Activated CD8-positive, alpha-beta T cell treated with anti-CD3 and anti-CD28 coated beads for 36 hours (primary cell): ENCODE measurements around the gene RNF152. TPM values are rescaled to one million over a fixed set of nuclear protein-coding genes. Genes with fewer than 3 reads are reported as not detected.

ENCODE experiments used
- ATAC-seq: fragments of 200-7000 bp; cut with Tn5 transposase; one replicate; pipeline ENCODE4 v1.10.0; 2021; ENCODE audit warnings: mild to moderate bottlenecking, moderate library complexity
- CTCF ChIA-PET: fragments of 350-600 bp; sonication (Branson Sonifier 250); formaldehyde crosslinking; loops from one replicate; lab custom pipeline; 2021; ENCODE audit warnings: antibody characterized with exemption; lab: Charles Lee
- POLR2A ChIA-PET: fragments of 350-600 bp; sonication (Branson Sonifier 250); formaldehyde crosslinking; loops from one replicate; lab custom pipeline; 2021; ENCODE audit warnings: antibody characterized with exemption; lab: Charles Lee
- DNase-seq: peaks from one replicate; pipeline ENCODE4 v3.0.0-alpha.2; 2020
- H3K27ac Mint-ChIP-seq: one replicate; pipeline ENCODE4 v1.8.0; 2021; ENCODE audit warnings: mild to moderate bottlenecking, mixed read lengths
- H3K27me3 Mint-ChIP-seq: one replicate; pipeline ENCODE4 v1.8.0; 2021; ENCODE audit warnings: mixed read lengths
- H3K36me3 Mint-ChIP-seq: one replicate; pipeline ENCODE4 v1.8.0; 2021; ENCODE audit warnings: low read depth, mixed read lengths
- H3K4me1 Mint-ChIP-seq: one replicate; pipeline ENCODE4 v1.8.0; 2021; ENCODE audit warnings: low read depth, mixed read lengths
- H3K4me3 Mint-ChIP-seq: one replicate; pipeline ENCODE4 v1.8.0; 2021; ENCODE audit warnings: mild to moderate bottlenecking, moderate library complexity, mixed read lengths
- H3K9me3 Mint-ChIP-seq: one replicate; pipeline ENCODE4 v1.8.0; 2021; ENCODE audit warnings: mixed read lengths
- intact Hi-C: fragments of 100-400 bp; cut with micrococcal nuclease; formaldehyde crosslinking; loops from one replicate; pipeline ENCODE4 v1.10.0; 2022
- total RNA-seq, 2 experiments: library from RNA; stranded (reverse); gene quantifications; one replicate each; pipeline ENCODE4 v1.2.3, GENCODE V29; 2021
- TF ChIP-seq, protein P1 (sequence below): fragments of 200-600 bp; IDR thresholded peaks from one replicate; pipeline ENCODE4 v1.8.0; 2022; ENCODE audit warnings: antibody characterized with exemption, mild to moderate bottlenecking

The RNF152 gene
- total RNA-seq, 2 experiments from 2014 or later: 0.16 to 0.18 TPM

DNA sequence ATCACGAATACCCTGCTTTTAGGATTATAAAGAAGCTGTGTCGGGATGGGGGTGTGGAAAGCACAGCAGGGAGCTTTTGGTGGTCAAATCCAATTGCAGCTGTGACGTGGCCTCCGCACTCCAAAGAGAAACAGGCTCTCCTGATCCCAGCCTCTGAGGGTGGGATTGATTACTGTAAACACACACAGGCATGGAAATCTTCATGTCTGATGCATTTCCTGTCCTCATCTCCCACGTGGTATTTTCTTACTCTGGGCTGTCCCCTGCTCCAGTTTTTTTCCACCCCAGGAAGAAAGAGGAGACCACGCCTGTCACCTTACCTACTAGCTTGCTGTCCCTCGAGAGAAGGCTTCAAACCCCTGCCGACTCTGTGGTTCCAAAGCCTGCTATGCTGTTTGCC, 22.7 kb downstream of the RNF152 start:
- intact Hi-C loops: no loop called here
- CTCF ChIA-PET: interaction anchor here (0.6 kb wide), 1 partner anchor 9 kb away, joined by 3 read pairs; no protein-coding TSS in a partner anchor
- no peak for DNase-seq

DNA sequence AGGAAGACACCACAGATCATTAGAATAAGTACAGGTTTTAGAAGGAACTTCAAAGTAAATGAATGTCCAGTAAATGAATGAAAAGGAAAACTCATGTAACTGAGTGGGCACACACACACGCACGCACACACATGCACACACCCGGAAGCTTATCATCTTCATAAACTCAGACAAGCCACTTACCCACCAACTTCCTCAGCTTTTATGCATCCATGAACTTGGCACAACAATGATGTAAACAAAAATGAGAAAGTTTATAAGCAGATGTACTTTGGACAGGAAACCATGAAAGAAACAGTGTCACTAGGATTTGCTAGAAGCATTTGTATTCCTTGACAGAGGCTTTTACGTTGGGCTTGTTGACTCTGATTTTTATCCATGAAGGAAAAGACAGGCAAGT, 23.2 kb downstream of the RNF152 start:
- POLR2A ChIA-PET: no interaction called here
- intact Hi-C loops: no loop called here
- H3K4me3 Mint-ChIP-seq: no peak overlapping the region
- peaks cover 3% of the 10 kb centered on the region for H3K27me3 Mint-ChIP-seq
- H3K4me1 Mint-ChIP-seq: no peaks in the 10 kb centered on the region
- ATAC-seq (no peak), DNase-seq (no peak)
- CTCF ChIA-PET: interaction anchor here (0.6 kb wide), 1 partner anchor 9 kb away, joined by 3 read pairs; no protein-coding TSS in a partner anchor
- H3K36me3 Mint-ChIP-seq: no peaks in the 10 kb centered on the region
- H3K27ac Mint-ChIP-seq: no peak overlapping the region
- TF ChIP-seq, protein P1, sequence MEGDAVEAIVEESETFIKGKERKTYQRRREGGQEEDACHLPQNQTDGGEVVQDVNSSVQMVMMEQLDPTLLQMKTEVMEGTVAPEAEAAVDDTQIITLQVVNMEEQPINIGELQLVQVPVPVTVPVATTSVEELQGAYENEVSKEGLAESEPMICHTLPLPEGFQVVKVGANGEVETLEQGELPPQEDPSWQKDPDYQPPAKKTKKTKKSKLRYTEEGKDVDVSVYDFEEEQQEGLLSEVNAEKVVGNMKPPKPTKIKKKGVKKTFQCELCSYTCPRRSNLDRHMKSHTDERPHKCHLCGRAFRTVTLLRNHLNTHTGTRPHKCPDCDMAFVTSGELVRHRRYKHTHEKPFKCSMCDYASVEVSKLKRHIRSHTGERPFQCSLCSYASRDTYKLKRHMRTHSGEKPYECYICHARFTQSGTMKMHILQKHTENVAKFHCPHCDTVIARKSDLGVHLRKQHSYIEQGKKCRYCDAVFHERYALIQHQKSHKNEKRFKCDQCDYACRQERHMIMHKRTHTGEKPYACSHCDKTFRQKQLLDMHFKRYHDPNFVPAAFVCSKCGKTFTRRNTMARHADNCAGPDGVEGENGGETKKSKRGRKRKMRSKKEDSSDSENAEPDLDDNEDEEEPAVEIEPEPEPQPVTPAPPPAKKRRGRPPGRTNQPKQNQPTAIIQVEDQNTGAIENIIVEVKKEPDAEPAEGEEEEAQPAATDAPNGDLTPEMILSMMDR: no peak
- no peaks in the 10 kb centered on the region for H3K9me3 Mint-ChIP-seq

More for the DNA sequence above, 22.7 kb downstream of the RNF152 start:
- Mint-ChIP-seq H3K9me3 (no peaks in the 10 kb centered on the region), H3K4me3 (no peak overlapping the region), H3K4me1 (no peaks in the 10 kb centered on the region), H3K27ac (no peak overlapping the region), H3K36me3 (no peaks in the 10 kb centered on the region), H3K27me3 (peaks cover 3% of the 10 kb centered on the region)
- ATAC-seq: no peak
- TF ChIP-seq, protein P1: no peak
- POLR2A ChIA-PET: no interaction called here

DNA sequence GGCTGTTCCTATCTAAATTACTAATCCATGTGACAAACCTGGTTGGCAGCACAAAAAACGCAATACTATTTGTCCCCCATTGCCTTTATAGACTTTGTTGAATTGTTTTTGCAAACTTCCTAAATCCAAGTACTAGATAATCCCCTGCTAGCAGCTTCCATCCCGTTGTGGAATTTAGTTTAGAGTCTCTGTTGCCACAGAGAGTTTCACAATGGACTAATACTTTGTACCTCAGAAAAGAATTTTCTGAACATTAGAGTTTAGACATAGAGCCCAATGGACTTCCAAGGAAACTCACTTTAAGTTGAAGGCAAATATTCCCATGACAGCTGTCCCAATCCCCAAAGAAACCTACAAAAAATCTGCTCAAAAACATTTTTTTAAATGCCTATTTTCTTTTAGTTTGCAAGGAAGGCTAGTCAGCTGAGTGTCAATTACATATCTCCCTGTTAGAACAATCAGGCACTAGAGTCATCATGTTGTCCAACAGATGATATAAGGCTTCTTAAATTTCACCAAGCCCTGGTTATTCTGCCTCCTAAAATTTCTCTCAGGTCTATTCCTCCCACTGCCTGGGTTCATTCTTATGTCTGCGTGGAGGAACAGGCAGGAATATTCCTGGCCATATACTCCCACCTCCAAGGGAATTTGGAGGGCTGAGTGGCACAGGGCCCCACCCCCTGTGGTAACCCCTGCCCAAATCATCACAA, 27.2 kb downstream of the RNF152 start:
- Mint-ChIP-seq H3K27me3 (peaks cover 3% of the 10 kb centered on the region), H3K9me3 (no peaks in the 10 kb centered on the region), H3K27ac (no peak overlapping the region), H3K4me3 (no peak overlapping the region), H3K4me1 (no peaks in the 10 kb centered on the region), H3K36me3 (no peaks in the 10 kb centered on the region)
- intact Hi-C loops: no loop called here
- no peak for DNase-seq
- no peak for ATAC-seq
- ChIA-PET CTCF (interaction anchor here (0.8 kb wide), 1 partner anchor 266 kb away, joined by 4 read pairs; no protein-coding TSS in a partner anchor), POLR2A (no interaction called here)
- TF ChIP-seq, protein P1: no peak

DNA sequence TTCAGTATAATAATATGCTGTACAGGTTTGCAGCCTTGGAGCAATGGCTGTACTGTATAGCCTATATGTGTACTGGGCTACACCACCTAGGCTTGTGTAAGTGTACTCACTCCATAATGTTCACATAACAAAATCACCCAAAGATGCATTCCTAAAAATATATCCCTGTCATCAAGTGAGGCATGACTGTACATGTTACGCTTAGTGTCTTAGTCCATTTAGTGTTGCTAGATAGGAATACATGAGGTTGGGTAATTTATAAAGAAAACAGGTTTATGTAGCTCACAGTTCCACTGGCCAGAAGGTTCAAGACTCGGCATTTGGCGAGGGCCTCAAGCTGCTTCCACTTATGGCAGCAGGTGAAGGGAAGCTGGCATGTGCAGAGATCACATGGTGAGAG, 31.4 kb downstream of the RNF152 start:
- CTCF ChIA-PET: interaction anchor here (0.9 to 1.1 kb wide), 3 partner anchors 8 to 269 kb away, joined by 3 read pairs; no protein-coding TSS in a partner anchor
- no peaks in the 10 kb centered on the region for H3K27me3 Mint-ChIP-seq
- no peaks in the 10 kb centered on the region for H3K4me1 Mint-ChIP-seq
- no peak overlapping the region for H3K27ac Mint-ChIP-seq
- intact Hi-C loops: no loop called here
- POLR2A ChIA-PET: no interaction called here
- TF ChIP-seq, protein P1: no peak
- H3K9me3 Mint-ChIP-seq: no peaks in the 10 kb centered on the region
- ATAC-seq: no peak
- H3K36me3 Mint-ChIP-seq: no peaks in the 10 kb centered on the region
- no peak overlapping the region for H3K4me3 Mint-ChIP-seq
- no peak for DNase-seq

DNA sequence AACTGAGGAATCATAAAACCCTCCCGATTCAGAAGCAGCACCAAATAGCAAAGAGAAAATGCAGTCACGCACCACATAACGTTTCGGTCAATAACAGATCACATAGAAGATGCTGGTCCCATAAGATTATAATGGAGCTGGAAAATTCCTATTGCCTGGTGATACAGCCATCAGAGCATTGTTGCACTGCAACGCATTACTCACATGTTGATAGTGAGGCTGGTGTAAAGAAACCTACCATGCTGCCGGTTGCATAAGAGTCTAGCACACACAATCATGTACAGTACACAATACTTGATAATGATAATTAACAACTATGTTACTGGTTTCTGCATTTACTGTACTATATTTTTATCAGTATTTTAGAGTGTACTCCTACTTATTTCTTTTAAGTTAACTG, 32.5 kb downstream of the RNF152 start:
- H3K27me3 Mint-ChIP-seq: peaks cover 1% of the 10 kb centered on the region
- POLR2A ChIA-PET: no interaction called here
- H3K9me3 Mint-ChIP-seq: no peaks in the 10 kb centered on the region
- no peak overlapping the region for H3K27ac Mint-ChIP-seq
- DNase-seq: no peak
- ATAC-seq: no peak
- CTCF ChIA-PET: interaction anchor here (0.9 to 1.1 kb wide), 2 partner anchors 10 to 270 kb away, joined by 3 read pairs; no protein-coding TSS in a partner anchor
- TF ChIP-seq, protein P1: no peak
- no peak overlapping the region for H3K4me3 Mint-ChIP-seq
- H3K36me3 Mint-ChIP-seq: no peaks in the 10 kb centered on the region
- intact Hi-C loops: no loop called here
- no peaks in the 10 kb centered on the region for H3K4me1 Mint-ChIP-seq
